PC-3 (cell line): ENCODE results near the gene SNCG. TPM values are rescaled to one million over a fixed set of nuclear protein-coding genes. Genes with fewer than 3 reads are reported as not detected.

Source experiments
- ATAC-seq: fragments of 200-7000 bp; cut with Tn5 transposase; 2 replicates; pipeline ENCODE4 v1.9.1; 2020; ENCODE audit warnings: mild to moderate bottlenecking, moderate library complexity
- BruUV-seq: library from RNA; stranded (reverse); fragments of 400-500 nt; replicated peaks from 2 replicates; lab custom pipeline; 2021; lab: Mats Ljungman, UMichigan
- CTCF ChIA-PET: fragments of 300-600 bp; sonication (Branson Sonifier 250); formaldehyde crosslinking; loops from one replicate; lab custom pipeline; 2022; ENCODE audit warnings: antibody characterized with exemption; lab: Charles Lee
- POLR2A ChIA-PET: fragments of 300-600 bp; sonication (Branson Sonifier 250); formaldehyde crosslinking; loops from one replicate; lab custom pipeline; 2022; ENCODE audit warnings: antibody characterized with exemption; ENCODE audit not compliant: unreplicated experiment; lab: Charles Lee
- DNase-seq: peaks from one replicate; pipeline ENCODE4 v3.0.0-alpha.2; 2015
- H2AFZ ChIP-seq: fragments of 300-600 bp; sonication (generic); 2 replicates; pipeline ENCODE4 v1.6.0; 2016; ENCODE audit warnings: antibody characterized with exemption, low read length
- H3F3A ChIP-seq: fragments of 300-600 bp; sonication (generic); one replicate; pipeline ENCODE4 v1.6.0; 2017; ENCODE audit warnings: antibody characterized with exemption, low read length, control low read depth, mild to moderate bottlenecking; ENCODE audit not compliant: unreplicated experiment
- H3K27ac ChIP-seq: fragments of 300-600 bp; sonication (generic); 2 replicates; pipeline ENCODE4 v1.5.1; 2016; ENCODE audit warnings: mild to moderate bottlenecking, low read length
- H3K27me3 ChIP-seq: fragments of 300-600 bp; sonication (generic); 2 replicates; pipeline ENCODE4 v1.6.1; 2016; ENCODE audit warnings: low read length, mixed read lengths
- H3K36me3 ChIP-seq: fragments of 300-600 bp; sonication (generic); 2 replicates; pipeline ENCODE4 v1.6.1; 2016; ENCODE audit warnings: low read depth, mixed run types, low read length, mixed read lengths
- H3K4me1 ChIP-seq: fragments of 300-600 bp; sonication (generic); 2 replicates; pipeline ENCODE4 v1.5.1; 2016; ENCODE audit warnings: low read length; ENCODE audit not compliant: insufficient read depth
- H3K4me2 ChIP-seq: fragments of 300-600 bp; sonication (generic); 2 replicates; pipeline ENCODE4 v1.6.0; 2016; ENCODE audit warnings: low read length
- H3K4me3 ChIP-seq: fragments of 300-600 bp; sonication (generic); 2 replicates; pipeline ENCODE4 v1.5.1; 2016; ENCODE audit warnings: mild to moderate bottlenecking, low read length, mixed read lengths
- H3K79me2 ChIP-seq: fragments of 300-600 bp; sonication (generic); 2 replicates; pipeline ENCODE4 v1.6.1; 2017; ENCODE audit warnings: low read length, mixed read lengths
- H3K9ac ChIP-seq: fragments of 300-600 bp; sonication (generic); 2 replicates; pipeline ENCODE4 v1.6.0; 2016; ENCODE audit warnings: mild to moderate bottlenecking, low read length
- H3K9me2 ChIP-seq: fragments of 300-600 bp; sonication (generic); replicated peaks from 2 replicates; pipeline ENCODE4 v1.6.1; 2016; ENCODE audit warnings: mixed run types, low read length, mixed read lengths
- H3K9me3 ChIP-seq: fragments of 300-600 bp; sonication (generic); 2 replicates; pipeline ENCODE4 v1.6.1; 2016; ENCODE audit warnings: low read length, mixed read lengths
- H4K20me1 ChIP-seq: fragments of 300-600 bp; sonication (generic); 2 replicates; pipeline ENCODE4 v1.6.1; 2016; ENCODE audit warnings: low read length, mixed read lengths
- EZH2 ChIP-seq: fragments of 300-600 bp; sonication (generic); IDR thresholded peaks from one replicate; pipeline ENCODE4 v1.6.1; 2017; ENCODE audit warnings: antibody characterized with exemption, mild to moderate bottlenecking, low read length; ENCODE audit not compliant: unreplicated experiment
- EZH2phosphoT487 ChIP-seq: fragments of 300-600 bp; sonication (generic); IDR thresholded peaks from 2 replicates; pipeline ENCODE4 v1.6.1; 2018; ENCODE audit warnings: mild to moderate bottlenecking, antibody characterized with exemption, low read length, borderline replicate concordance
- intact Hi-C: fragments of 100-400 bp; cut with micrococcal nuclease; formaldehyde crosslinking; loops from 2 replicates; pipeline ENCODE4 v1.9.0; 2023
- total RNA-seq: library from RNA; depleted of rRNA; stranded (reverse); fragments of >200 nt; gene quantifications from 2 replicates; pipeline ENCODE4 v1.2.3, GENCODE V29; 2014
- TF ChIP-seq, protein P1 (sequence below): fragments of 300-600 bp; sonication (generic); conservative IDR thresholded peaks from 2 replicates; pipeline ENCODE4 v1.5.1; 2017; ENCODE audit warnings: antibody characterized with exemption, low read depth, mild to moderate bottlenecking, low read length

SNCG gene
- total RNA-seq, 1 experiment from 2014 or later, result 2.7 TPM

DNA sequence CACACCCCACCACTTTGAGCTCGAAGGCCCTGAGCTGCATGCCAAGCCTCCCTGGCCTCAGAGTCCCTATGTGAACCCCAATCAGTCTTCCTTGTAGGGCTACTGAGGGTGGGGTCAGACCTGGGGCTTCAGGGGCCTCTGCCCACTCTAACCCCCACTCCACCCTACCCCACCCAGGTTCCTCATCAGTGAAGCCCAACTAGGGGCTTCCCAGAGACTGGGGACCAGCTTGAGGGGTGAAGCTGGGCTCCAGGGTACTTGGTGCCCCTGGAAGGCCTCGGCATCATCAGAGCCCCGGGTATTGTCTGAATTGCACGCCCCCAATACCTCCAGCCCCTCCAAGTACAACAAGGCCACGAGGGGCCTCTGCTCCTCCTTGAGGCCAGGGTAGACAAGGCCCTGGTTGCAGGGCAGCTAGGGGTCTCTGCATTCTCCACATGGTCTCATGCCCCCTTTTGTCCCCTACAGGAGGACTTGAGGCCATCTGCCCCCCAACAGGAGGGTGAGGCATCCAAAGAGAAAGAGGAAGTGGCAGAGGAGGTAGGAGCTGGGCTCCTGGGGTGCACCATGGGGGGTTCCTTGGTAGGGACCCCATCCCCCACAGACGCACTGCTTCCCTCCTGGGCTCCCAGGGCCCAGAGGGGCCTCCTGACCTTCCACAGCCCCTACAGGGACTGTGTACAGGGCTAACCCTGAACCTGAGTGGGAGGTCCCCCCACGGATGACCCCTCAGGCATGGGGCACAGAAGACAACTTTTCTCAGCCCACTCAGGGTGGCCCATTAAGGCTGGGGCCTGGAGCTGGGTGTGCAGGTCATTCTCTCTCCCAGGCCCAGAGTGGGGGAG, 4.0 kb downstream of the SNCG start:
- intact Hi-C loops, result no loop called here
- H3K27ac ChIP-seq, result no peak overlapping the region
- ChIA-PET POLR2A (no interaction called here), CTCF (no interaction called here)
- peaks cover 41% of the 10 kb centered on the region for H3K4me1 ChIP-seq
- no peak overlapping the region for H2AFZ ChIP-seq
- no peaks in the 10 kb centered on the region for H3K27me3 ChIP-seq
- H3K9ac ChIP-seq, result no peak overlapping the region
- no peaks in the 10 kb centered on the region for H3K79me2 ChIP-seq
- TF ChIP-seq, protein P1, sequence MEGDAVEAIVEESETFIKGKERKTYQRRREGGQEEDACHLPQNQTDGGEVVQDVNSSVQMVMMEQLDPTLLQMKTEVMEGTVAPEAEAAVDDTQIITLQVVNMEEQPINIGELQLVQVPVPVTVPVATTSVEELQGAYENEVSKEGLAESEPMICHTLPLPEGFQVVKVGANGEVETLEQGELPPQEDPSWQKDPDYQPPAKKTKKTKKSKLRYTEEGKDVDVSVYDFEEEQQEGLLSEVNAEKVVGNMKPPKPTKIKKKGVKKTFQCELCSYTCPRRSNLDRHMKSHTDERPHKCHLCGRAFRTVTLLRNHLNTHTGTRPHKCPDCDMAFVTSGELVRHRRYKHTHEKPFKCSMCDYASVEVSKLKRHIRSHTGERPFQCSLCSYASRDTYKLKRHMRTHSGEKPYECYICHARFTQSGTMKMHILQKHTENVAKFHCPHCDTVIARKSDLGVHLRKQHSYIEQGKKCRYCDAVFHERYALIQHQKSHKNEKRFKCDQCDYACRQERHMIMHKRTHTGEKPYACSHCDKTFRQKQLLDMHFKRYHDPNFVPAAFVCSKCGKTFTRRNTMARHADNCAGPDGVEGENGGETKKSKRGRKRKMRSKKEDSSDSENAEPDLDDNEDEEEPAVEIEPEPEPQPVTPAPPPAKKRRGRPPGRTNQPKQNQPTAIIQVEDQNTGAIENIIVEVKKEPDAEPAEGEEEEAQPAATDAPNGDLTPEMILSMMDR, result no peak
- TF ChIP-seq EZH2 (no peak), EZH2phosphoT487 (no peak)
- no peaks in the 10 kb centered on the region for H3F3A ChIP-seq
- no peak overlapping the region for H3K4me3 ChIP-seq
- H3K36me3 ChIP-seq, result no peaks in the 10 kb centered on the region
- H3K9me2 ChIP-seq, result no peaks in the 10 kb centered on the region
- no TSS peak for BruUV-seq
- no peaks in the 10 kb centered on the region for H3K9me3 ChIP-seq
- no peak overlapping the region for H3K4me2 ChIP-seq
- H4K20me1 ChIP-seq, result no peaks in the 10 kb centered on the region
- DNase-seq (no peak), ATAC-seq (no peak)

DNA sequence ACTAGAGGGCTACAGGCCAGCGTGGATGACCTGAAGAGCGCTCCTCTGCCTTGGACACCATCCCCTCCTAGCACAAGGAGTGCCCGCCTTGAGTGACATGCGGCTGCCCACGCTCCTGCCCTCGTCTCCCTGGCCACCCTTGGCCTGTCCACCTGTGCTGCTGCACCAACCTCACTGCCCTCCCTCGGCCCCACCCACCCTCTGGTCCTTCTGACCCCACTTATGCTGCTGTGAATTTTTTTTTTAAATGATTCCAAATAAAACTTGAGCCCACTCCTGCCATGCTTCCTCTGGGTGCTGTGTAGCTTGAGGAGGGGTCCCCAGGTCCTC, 4.5 kb downstream of the SNCG start:
- H3K36me3 ChIP-seq, result no peaks in the 10 kb centered on the region
- no peaks in the 10 kb centered on the region for H3K9me3 ChIP-seq
- no peak for DNase-seq
- peaks cover 4% of the 10 kb centered on the region for H3K79me2 ChIP-seq
- no peak overlapping the region for H3K4me3 ChIP-seq
- no peak overlapping the region for H3K4me2 ChIP-seq
- TF ChIP-seq, protein P1, result no peak
- TF ChIP-seq EZH2 (no peak), EZH2phosphoT487 (no peak)
- no peaks in the 10 kb centered on the region for H3F3A ChIP-seq
- H3K9me2 ChIP-seq, result no peaks in the 10 kb centered on the region
- CTCF ChIA-PET, result no interaction called here
- no TSS peak for BruUV-seq
- no peak overlapping the region for H3K9ac ChIP-seq
- H2AFZ ChIP-seq, result no peak overlapping the region
- peaks cover 47% of the 10 kb centered on the region for H3K4me1 ChIP-seq
- no peaks in the 10 kb centered on the region for H4K20me1 ChIP-seq
- H3K27ac ChIP-seq, result no peak overlapping the region
- H3K27me3 ChIP-seq, result no peaks in the 10 kb centered on the region
- POLR2A ChIA-PET, result no interaction called here
- no peak for ATAC-seq
- intact Hi-C loops, result no loop called here

DNA sequence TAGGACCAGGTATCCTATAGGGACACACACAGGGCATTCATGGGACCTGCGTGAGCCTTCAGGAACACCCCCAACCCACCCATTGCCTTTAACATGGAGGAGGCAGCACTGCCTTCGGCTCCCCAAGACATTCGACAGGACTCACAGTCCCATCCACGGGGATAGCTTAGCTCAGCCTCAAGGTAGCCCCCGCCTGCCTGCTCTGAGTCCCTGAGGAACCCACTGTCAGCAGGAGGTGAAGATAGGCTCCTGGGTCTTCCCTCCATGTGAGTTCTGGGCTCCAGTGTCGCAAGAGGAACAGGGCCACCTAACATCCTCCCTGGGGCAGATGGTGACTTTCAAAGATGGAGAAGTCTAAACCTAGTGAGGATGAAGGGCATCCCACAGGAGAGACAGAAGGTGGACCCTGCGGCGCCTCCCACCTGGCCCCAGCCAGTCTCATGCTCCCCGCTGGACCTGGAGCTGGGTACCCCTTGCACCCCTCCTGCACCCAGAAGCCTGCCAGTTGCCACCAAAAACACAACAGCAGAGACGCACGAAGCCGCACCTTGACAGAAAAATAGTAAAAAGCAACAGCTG, 5.0 kb downstream of the SNCG start:
- POLR2A ChIA-PET, result interaction anchor here (0.6 kb wide), 1 partner anchor 165 kb away, joined by 7 read pairs; no protein-coding TSS in a partner anchor
- ATAC-seq (no peak), DNase-seq (no peak)
- no peak overlapping the region for H3K4me3 ChIP-seq
- H3K9ac ChIP-seq, result no peak overlapping the region
- no peak overlapping the region for H3K4me2 ChIP-seq
- H3K27ac ChIP-seq, result no peak overlapping the region
- no peaks in the 10 kb centered on the region for H3K27me3 ChIP-seq
- intact Hi-C loops, result no loop called here
- H3K9me3 ChIP-seq, result no peaks in the 10 kb centered on the region
- no peaks in the 10 kb centered on the region for H3F3A ChIP-seq
- H3K9me2 ChIP-seq, result no peaks in the 10 kb centered on the region
- no peak overlapping the region for H2AFZ ChIP-seq
- peaks cover 9% of the 10 kb centered on the region for H3K79me2 ChIP-seq
- CTCF ChIA-PET, result interaction anchor here (0.6 kb wide), 1 partner anchor 21 kb away, joined by 3 read pairs; no protein-coding TSS in a partner anchor
- no peaks in the 10 kb centered on the region for H4K20me1 ChIP-seq
- TF ChIP-seq, protein P1, result no peak
- no peak for TF ChIP-seq EZH2
- no peak for TF ChIP-seq EZH2phosphoT487
- BruUV-seq, result no TSS peak
- H3K36me3 ChIP-seq, result no peaks in the 10 kb centered on the region
- H3K4me1 ChIP-seq, result peaks cover 49% of the 10 kb centered on the region
